HG02973 (cell line): ENCODE data around the gene ZFYVE21.

Experiments
- ATAC-seq: cut with Tn5 transposase; IDR thresholded peaks from one replicate; pipeline ENCODE4 v1.9.1; 2021; ENCODE audit warnings: moderate library complexity; ENCODE audit not compliant: unreplicated experiment

The ZFYVE21 gene

GRCh38 chr14:103715052-103716000, at the start of gene ZFYVE21, which contains the start of gene XRCC3:
Gene ZFYVE21, plus strand, starts transcription at chr14:103715810. Its CDS starts 32 bp downstream, at chr14:103715842.
Gene XRCC3, minus strand, starts transcription at chr14:103715451. Its CDS starts 4,364 bp downstream, at chr14:103711087.
- ATAC-seq, result peak; percentile 91

- no peak for ATAC-seq
These were observed 47.9 kb upstream of the ZFYVE21 start for GRCh38 chr14:103667671-103668070.

- no peak for ATAC-seq
These were observed 47.5 kb upstream of the ZFYVE21 start for GRCh38 chr14:103668117-103668516.

- no peak for ATAC-seq
These were observed 46.2 kb upstream of the ZFYVE21 start for GRCh38 chr14:103669370-103669769.

- no peak for ATAC-seq
These were observed 43.7 kb upstream of the ZFYVE21 start for GRCh38 chr14:103671911-103672310.

GRCh38 chr14:103675957-103676356, 39.7 kb upstream of the ZFYVE21 start:
- ATAC-seq, result no peak

- ATAC-seq, result no peak
These were observed 38.5 kb upstream of the ZFYVE21 start for GRCh38 chr14:103676881-103677675.

GRCh38 chr14:103679351-103679750, 36.3 kb upstream of the ZFYVE21 start:
- ATAC-seq, result peak; percentile 85

GRCh38 chr14:103680491-103681231, 34.9 kb upstream of the ZFYVE21 start:
- ATAC-seq, result no peak

- no peak for ATAC-seq
These were observed 32.5 kb upstream of the ZFYVE21 start for GRCh38 chr14:103683139-103683538.

GRCh38 chr14:103684471-103684870, 31.1 kb upstream of the ZFYVE21 start:
- no peak for ATAC-seq

GRCh38 chr14:103684871-103685270, 30.7 kb upstream of the ZFYVE21 start:
- ATAC-seq, result no peak

- ATAC-seq, result no peak
These were observed 30.1 kb upstream of the ZFYVE21 start for GRCh38 chr14:103685276-103686211.

- no peak for ATAC-seq
These were observed 28.7 kb upstream of the ZFYVE21 start for GRCh38 chr14:103686831-103687485.

- ATAC-seq, result no peak
These were observed 27.9 kb upstream of the ZFYVE21 start for GRCh38 chr14:103687712-103688111.

- no peak for ATAC-seq
These were observed 27.2 kb upstream of the ZFYVE21 start for GRCh38 chr14:103688441-103688840.

- no peak for ATAC-seq
These were observed 26.4 kb upstream of the ZFYVE21 start for GRCh38 chr14:103688906-103689902.

- ATAC-seq, result no peak
These were observed 25.3 kb upstream of the ZFYVE21 start for GRCh38 chr14:103690332-103690731.
